G401 (cell line): Measurements from ENCODE around the gene INHA. TPM values are rescaled to one million over a fixed set of nuclear protein-coding genes. Genes with fewer than 3 reads are reported as not detected.

Experiments used
- DNase-seq: peaks from one replicate; pipeline ENCODE4 v3.0.0-alpha.2; 2015; ENCODE audit warnings: low spot score
- in situ Hi-C: cut with HindIII; loops from 2 replicates; pipeline ENCODE4 v1.10.0; 2016; ENCODE audit warnings: low sequenced_read_pairs, mixed read lengths
- total RNA-seq: library from RNA; depleted of rRNA; stranded (reverse); fragments of >200 nt; shearing (Covaris generic); gene quantifications from 2 replicates; pipeline ENCODE4 v1.2.3, GENCODE V29; 2014; rRNA removed

Gene INHA
- 1.3 TPM in 1 of 2 replicates, not detected in the other for total RNA-seq

- in situ Hi-C loops: no loop called here
- no peak for DNase-seq
These were observed at the start of gene INHA for GRCh38 chr2:219572237-219573001. Gene INHA, plus strand, starts transcription at chr2:219572310. Its CDS starts 65 bp downstream, at chr2:219572375.

GRCh38 chr2:219523031-219523671 is 49.0 kb upstream of the INHA start:
- in situ Hi-C loops: no loop called here
- DNase-seq: no peak

- in situ Hi-C loops: no loop called here
- no peak for DNase-seq
These were observed 47.3 kb upstream of the INHA start for GRCh38 chr2:219524817-219525216.

GRCh38 chr2:219525533-219526232 is 46.4 kb upstream of the INHA start:
- in situ Hi-C loops: no loop called here
- DNase-seq: no peak

- no peak for DNase-seq
- in situ Hi-C loops: no loop called here
These were observed 45.6 kb upstream of the INHA start for GRCh38 chr2:219526320-219527075.

- in situ Hi-C loops: no loop called here
- DNase-seq: peak; percentile 60
These were observed 45.1 kb upstream of the INHA start for GRCh38 chr2:219527076-219527394.

- DNase-seq: no peak
- in situ Hi-C loops: no loop called here
These were observed 44.6 kb upstream of the INHA start for GRCh38 chr2:219527472-219527871.

- DNase-seq: peak; percentile 92
- in situ Hi-C loops: no loop called here
These were observed 41.8 kb upstream of the INHA start for GRCh38 chr2:219530048-219530963.

- DNase-seq: no peak
- in situ Hi-C loops: no loop called here
These were observed 40.3 kb upstream of the INHA start for GRCh38 chr2:219531639-219532377.

- DNase-seq: no peak
- in situ Hi-C loops: no loop called here
These were observed 39.8 kb upstream of the INHA start for GRCh38 chr2:219532378-219532649.

GRCh38 chr2:219533930-219534661 is 38.0 kb upstream of the INHA start:
- in situ Hi-C loops: no loop called here
- peak; percentile 71 for DNase-seq

- in situ Hi-C loops: no loop called here
- DNase-seq: no peak
These were observed 35.7 kb upstream of the INHA start for GRCh38 chr2:219536425-219536824.

- in situ Hi-C loops: no loop called here
- DNase-seq: no peak
These were observed 35.1 kb upstream of the INHA start for GRCh38 chr2:219536967-219537366.

GRCh38 chr2:219537657-219538488 is 34.2 kb upstream of the INHA start:
- DNase-seq: no peak
- in situ Hi-C loops: no loop called here

- no peak for DNase-seq
- in situ Hi-C loops: no loop called here
These were observed 33.6 kb upstream of the INHA start for GRCh38 chr2:219538504-219538951.

- DNase-seq: no peak
- in situ Hi-C loops: no loop called here
These were observed 32.9 kb upstream of the INHA start for GRCh38 chr2:219538956-219539788.
